Ovary (tissue), 3 donors: ENCODE data around the gene RPL23.

Experiments used
- CTCF ChIP-seq, 3 donors: fragments of 450-650 bp in 2 of 3; fragments of 200-600 bp in 1 of 3; IDR thresholded peaks; one replicate each; pipeline versions ENCODE4 v1.5.1 to v1.8.0; 2016 to 2022; ENCODE audit warnings: antibody characterized with exemption in 3 of 3, mild to moderate bottlenecking in 1 of 3
- POLR2A ChIP-seq: fragments of 450-650 bp; IDR thresholded peaks from one replicate; pipeline ENCODE4 v1.6.1; 2017; ENCODE audit warnings: antibody characterized with exemption, mild to moderate bottlenecking, moderate library complexity
- donor health status: DM: no; HTN: no; CAD: no.

- TF ChIP-seq CTCF (IDR thresholded peaks at IDR 0.05) (no peak), POLR2A (no peak)
These were observed 44.3 kb upstream of the RPL23 start for GRCh38 chr17:38897671-38898290.
